NCI-H774 (cell line): ENCODE data around the gene PODXL.
"Not testable (repeated sequence)": the region's sequence is repeated elsewhere in the genome, so short reads cannot be mapped to it uniquely, and the experiment has no call there.

Experiments
- DNase-seq: peaks from one replicate; lab custom pipeline; 2025; lab: John Stamatoyannopoulos, UW

PODXL gene

DNA sequence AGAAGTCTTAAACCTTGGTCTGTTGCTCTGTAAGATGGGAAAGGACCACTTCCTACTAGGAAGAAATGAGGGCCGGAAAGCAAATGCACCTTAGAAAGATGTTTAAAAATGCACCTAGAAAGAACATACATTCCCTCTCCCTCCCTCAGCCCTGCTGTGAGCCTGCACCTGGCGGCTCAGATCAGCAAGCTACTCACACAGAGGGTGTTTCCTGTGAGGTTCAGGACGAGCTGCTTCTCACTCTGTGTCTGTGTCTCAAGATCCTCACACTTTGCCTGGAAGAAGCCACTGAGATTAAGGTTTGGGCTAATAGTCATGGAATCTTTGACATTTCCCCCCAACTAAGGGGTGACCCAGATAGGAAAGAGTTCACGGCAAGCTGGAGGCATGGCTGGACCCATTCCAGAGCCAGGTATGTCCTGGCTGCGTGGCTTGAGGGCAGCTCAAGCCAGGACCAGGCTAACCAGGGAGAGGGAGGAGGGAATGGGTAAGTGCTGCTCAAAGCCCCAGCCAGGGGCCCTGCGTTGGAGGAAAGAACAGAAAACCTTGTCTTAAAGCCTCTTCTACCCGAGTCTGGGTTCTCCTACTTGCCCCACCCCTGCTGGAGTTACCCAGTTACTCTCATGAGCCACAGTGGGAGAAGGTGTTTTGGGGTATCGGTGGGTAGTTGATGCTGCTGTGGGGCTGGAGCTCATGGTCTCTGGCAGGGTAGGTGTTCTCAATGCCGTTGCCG lies 47.5 kb downstream of the PODXL start:
- DNase-seq, result no peak

DNA sequence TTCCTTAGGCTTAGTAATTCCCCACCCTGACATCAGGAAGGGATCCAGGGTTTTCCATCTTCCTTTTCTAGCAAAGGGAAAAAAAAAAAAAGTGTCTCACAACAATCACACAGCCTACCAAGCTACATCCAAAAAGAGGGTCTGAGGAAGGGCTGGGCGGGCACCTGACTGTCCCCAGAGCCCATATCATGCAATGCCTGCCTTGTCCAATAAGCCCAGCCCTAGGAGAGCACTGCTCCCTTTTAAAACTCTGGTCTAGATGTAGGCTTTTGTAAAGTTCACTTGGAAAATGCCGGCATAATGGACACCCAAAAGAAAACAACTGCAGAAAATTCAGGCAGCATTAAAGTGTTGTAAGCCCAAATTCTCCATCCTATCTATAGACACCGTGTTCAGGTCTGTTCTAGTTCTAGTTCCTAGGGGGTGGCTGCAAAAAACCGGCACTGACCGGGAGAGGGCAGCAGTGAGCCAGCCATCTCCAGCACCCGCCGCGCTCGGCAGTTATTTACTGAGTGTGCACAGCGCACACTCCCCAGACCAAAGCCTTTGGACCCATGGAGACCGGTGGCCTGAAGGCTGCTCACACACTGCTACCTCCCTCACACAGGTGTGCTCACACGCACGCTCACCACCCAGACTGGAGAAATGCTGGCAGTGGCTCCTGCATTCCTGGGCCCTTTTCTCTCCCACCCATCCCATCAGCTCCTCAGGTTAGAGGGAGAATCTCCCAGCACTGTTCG lies 48.7 kb downstream of the PODXL start:
- DNase-seq, result peak; percentile 62

DNA sequence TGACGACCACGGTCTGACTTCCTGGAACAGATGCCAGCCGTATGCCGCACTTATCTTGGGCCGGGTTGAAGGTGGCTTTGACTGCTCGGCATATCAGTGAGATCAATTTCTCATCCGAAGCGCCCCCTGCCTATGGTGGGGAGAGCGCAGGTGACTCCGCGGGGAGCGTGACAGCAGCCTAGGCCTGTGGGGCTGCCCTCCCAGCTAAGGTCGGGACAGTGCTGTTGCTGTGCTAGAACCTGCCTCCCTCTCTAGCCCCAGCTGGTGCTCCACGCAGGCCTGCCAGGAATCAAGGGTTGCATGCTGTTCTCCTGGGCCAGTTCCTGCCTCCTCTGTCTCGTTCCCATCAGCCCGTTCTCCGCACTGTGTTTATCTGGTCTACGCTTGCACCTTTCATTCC lies 49.8 kb downstream of the PODXL start:
- no peak for DNase-seq

DNA sequence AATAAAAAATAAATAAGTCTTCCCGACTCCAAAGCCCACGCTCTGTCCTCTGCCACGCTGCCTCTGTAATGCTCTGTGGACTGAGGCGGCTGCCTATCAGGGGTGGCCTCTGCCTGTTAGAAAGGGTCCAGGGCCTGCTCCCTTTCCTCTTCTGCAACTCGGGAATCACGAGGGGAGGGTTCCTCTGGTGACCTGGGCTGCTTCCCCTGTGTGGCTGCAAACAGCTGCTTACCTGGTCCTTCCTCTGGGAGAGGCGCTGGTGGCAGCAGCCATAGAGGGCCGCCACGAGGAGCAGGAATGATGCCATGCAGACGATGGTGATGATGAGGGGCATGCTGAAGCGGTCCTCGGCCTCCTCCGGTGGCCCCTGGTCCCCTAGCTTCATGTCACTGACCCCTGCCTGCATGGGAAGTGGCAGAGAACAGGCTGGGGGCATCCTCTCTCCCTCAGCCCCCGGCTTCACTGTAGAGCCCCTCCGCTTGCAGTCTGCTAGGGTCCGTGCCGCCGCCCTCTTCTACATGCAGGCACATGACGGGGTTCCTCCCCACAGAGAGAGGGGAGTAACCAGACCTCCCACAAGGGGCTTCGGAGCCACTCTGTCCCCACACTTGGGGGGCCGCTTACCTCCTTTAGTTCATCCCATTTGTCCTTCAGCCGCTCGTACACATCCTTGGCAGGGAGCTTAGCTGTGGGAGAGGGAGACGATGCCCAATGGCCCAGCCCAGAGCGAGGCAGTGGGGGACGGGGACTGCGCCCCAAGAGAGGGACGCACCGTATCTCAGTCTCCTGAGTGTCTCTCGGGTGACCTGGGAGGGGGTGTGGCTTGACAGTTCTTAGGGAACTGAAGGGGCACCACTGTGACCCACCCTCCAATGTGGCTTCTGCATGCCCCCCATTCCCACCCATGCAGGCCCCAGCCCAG lies 50.5 kb downstream of the PODXL start:
- DNase-seq, result no peak

DNA sequence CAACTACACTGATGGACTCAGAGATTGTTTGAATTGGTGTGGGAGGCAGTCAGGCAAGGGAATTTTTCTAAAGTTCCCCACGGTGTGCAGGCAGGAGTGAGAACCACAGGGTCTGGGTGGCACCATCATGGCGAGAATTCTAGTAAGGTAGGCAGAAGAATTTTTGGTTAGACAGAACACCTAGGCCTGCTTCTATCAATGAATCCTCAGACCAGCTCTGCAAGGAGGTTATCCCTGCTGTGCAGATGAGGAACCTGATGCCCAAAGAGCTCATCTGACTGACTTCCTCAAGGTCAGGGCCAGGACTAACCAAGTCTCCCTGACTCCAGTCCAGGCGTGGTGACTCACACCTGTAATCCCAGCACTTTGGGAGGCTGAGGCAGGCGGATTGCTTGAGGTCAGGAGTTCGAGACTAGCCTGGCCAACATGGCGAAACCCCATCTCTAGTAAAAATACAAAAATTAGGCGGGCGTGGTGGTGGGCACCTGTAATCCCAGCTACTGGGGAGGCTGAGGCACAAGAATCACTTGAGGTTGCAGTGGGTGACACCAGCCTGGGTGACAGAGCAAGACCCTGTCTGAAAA lies 51.3 kb downstream of the PODXL start:
- not testable (repeated sequence) for DNase-seq

DNA sequence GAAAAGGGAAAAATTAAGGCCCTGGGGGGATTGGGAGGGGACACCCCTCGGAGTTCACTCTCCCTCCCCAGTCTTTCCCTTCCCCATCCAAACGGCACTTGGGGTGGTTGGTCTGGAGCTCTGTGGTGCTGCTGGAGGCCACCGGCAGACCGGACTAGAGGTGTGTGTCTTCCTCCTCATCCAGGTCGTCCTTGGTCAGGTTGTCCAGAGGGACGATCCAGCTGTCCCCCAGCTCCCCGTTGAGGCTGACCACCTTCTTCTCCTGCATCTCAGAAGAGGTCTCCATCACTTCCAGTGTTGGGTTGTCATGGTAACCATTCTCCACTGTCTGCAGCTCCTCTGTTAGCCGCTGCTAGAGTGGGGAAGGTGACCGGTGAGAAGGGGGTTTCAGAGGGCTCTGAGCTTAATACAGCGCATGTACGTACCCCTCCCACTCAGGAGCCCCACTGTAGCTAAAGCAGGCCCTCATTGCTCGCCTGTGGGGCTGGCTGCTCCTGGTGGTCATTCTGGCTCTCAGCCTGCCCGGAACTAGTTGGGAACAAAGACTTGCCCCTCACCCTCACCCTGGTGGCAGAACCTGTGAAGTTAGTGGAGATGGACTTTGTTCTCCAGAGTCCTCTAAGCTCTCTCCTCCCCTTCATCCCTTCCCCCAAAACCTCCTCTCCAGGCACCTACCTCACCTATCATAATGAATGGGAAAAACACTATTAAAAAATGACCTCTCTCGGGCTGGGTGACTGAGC lies 52.1 kb downstream of the PODXL start:
- no peak for DNase-seq

DNA sequence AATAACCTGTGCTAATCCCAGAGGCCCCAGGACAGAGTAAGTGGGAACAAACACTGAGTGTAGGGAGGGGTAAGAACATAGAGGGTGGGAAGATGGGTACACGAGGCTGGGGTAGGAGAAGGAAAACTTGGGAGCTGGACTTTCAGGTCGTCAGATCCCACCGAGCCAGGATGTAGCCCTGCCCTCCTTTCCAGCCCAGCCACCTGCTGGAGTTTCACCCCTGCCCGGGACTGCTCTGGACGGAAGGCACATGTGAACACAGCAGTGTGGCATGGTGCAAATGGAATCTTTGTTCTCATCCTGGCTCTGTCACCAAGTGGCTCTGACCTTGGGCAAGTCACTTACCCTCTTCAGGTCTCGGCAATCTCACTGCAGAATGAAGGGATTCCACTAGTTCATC lies 52.8 kb downstream of the PODXL start:
- no peak for DNase-seq

DNA sequence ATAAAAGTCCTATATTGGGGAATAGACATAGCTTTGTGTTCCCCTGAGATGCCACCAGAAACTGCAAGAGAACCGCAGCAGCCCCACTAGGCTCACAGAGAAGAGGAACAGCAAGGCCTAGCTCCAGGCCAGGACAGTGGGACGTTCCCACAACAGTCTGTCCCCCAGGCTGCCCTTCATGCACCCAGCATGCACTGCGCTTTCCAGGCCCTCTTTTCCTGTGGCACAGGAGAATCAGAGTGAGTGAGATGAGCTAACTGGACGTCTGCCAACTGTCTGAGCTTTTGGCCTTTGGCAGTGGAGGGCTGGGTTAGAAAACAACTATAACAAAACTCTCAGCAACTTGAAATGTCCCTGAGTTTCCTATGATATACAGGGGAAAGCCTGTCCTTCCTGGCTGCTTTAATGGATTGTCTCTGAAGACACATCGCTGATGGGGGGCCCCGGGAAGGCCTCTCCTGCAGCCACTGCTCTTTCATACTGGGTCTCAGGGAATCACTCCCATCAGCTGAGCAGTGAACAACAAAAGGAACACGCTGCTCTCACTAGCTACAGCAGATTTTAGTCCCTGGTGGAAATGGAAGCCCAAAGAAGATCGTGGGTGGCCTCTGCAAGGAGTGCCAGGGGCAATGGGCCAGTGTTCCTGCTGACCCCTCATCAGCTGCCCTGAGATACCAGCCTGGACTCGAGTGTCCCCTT lies 53.5 kb downstream of the PODXL start:
- no peak for DNase-seq

DNA sequence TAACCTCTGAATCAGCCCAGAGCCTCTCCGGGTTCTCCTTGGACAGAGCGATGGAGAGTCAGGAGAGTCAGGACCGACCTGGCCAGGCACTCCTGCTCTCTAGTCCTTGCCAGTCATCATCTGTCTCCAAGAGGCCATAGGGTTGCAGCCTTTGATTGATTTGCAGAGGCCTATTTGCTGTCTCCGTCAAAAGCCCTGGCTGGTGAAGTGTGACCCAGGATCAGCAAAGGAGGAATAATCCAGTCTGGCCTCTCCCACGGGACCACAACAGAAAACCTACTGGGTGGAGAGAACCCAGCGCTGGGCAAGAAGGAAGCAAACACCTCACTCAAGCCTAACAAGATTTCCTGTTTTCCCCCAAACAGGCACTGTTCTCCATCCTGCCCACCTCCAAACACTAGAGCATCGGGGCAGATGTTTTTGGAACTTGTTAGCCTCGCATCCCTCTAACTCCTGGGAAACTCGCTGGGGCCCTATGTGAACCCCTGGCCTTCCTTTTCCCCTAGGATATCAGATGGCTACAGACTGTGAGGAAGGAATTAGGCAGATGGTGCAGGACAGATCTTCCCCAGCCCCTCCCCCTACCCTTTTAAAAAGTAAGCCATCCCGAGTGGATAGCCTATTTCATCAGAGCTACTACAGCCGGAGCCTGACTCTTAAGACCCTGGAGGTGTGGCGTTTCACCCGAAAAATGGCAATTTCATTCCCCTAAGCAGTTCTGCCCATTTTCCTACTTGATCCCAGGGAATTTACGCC lies 54.3 kb downstream of the PODXL start:
- no peak for DNase-seq

DNA sequence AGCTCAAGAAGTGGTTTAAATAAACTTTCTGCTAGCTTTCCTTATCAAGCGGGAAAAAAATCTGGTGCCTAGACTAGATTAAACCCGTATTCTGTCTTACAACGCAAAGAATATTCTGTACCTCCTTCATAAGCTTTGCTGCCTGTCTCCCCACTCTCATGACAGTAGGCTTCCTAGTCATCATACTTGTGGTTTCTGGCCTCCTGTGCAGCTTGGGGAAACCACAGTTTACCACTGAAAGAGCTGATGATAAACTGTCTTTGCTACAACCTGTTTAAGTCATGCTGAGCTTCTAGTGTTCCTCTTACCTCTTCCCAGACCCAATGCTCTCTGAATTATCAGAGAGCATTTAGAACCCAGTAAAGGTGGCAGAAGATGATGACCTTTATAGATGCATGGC lies 55.0 kb downstream of the PODXL start:
- DNase-seq, result no peak

DNA sequence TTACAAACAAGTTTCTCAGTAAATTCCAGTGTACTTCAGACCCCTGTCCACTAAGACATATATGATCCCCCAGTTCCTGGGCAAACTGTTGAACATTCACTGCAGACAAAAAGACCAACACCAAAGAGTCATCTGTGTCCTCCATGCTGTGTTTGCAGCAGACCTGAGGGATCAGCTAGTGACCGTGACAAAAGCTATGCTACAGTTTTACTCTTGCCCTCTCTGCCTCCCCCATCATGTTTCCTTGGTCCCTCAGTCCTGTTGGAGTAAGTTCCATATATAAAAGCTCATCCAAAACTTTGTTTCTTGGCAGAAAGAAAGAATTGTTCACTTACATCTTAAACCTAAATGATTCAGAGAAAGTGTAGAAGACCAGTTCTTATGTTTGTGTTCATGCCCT lies 56.1 kb downstream of the PODXL start:
- no peak for DNase-seq

DNA sequence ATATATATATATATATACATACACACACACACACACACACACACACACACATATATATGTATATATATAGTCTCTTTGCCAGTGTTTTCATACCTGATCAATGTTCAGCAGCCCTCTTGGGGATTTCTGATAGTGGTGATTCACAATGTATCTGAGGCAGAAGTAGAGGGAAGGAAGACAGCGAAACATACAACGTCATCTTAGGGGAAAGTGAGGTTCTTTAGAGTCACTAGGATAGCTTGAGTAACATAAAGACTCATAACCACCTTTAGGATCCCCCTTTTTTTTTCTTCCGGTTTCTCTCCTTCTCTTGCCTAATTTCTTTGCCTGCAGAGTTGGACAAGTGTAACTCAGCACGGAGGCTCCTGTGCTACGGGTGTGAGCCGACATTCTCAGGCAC lies 56.6 kb downstream of the PODXL start:
- no peak for DNase-seq

DNA sequence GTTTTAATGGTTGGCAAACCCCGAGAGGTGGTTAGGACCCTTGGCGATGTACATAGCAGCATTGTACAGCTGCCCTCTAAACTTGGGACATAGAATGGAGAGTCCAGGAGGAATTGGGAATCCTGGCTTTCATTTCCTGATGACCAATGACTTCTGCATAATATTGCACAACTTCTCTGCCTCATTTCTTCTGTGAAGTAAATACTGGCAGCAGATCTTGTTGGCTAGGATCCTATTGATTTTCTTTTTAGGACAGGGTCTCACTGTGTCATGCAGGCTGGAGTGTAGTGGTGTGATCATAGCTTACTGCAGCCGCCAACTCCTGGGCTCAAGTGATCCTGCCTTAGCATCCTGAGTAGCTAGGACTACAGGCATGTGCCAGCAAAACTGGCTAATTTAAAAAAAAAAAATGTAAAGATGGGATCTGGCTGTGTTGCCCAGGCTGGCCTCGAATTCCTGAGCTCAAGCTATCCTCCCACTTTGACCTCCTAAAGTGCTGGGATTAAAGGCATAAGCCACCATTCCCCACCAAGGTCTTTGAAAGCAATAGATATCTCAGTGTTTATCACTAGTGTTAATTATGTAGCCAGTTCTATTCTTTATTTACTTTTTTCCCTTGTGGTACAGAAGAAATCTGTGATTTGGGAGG lies 58.1 kb downstream of the PODXL start:
- no peak for DNase-seq

DNA sequence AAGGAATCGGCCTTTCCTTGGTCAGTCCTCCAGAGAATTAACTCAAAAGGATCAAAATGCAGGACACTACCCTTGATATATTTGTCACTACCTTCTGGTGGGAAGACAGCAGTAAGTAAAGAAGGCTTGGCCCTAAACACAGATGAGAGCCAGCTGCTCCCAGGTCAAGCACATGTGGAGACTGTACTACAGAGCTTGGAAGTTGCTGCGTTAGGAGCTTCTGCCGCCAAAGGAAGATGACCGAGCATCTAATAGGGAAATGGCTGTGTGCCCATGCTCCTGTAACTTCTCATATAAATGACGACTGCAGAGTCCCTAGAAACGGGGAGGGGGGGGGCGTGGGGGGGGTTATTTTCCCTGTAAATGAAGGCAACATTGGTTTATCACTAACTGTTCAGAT lies 59.0 kb downstream of the PODXL start:
- no peak for DNase-seq

DNA sequence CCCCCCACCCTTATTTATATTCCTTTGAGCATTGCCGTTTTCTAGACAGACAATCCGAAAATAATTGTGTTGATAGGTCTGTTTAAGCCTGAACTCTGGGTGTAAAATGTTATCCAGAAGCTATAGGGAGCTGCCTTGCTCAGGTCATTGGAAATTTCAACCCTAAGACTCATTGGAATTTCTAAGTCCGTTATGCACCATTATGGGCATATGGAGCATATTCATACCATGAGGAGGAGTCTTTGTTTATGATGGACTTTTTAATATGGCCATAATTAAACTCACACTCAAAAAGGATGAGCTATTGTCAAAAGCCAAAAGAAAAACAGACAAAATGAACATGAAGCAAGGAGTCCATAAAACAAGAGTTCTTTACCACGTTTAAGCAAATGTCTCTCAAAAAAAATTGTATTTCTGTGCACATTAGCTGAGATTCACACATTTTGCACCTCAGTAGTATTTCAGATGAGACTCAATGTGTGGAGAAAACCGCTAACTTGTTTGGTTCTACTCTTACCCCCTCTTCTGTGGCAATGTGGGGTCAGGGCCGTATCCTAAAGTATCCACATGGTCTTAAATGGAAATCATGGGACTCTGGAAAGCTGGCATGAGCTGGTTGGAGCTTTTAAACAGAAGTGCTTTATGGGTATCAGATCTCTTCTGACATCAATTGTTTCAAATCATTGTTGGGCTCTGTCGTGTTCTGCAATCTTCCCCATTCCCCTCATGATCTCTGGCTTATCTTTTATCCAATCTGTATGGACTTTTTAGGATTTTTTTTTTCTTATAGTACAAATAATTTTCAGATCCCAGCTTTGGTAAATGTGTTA lies 60.5 kb downstream of the PODXL start:
- DNase-seq, result no peak

DNA sequence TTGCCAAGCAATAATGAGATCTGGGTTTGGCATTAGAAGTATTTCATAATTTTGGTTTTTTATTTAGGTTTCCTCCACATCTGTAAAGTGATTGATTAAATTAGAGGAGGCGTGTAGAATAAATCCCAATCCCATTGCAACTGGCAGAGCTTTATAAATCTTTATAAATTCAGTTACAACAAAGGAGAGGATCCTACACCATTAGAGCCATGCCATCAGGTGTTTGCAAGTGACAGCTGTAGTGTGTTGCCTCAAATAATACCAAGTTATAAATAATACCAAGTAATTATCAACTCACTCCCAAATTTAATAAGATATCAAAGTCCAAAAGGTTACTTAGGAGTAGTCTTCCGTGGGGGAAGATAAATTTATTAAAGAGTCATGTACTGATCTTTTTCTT lies 62.2 kb downstream of the PODXL start:
- no peak for DNase-seq

DNA sequence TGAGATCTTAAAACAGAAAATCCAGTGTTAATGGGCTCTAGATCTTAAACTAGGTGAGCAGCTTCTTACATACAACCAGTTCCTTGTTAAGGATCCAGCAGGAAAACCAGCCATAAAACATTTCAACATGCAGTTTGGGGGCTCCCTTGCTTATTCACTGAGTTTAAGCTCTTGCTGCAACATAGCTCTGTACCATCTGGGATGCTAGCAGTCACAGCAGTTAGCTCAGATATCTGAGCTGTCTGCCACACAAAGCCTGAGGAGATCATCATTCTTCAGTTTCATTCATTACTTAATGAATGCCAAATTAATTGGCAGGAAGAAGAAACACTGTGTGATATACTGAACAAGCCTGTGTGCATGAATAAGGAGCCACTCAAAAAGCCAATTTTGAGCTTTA lies 62.8 kb downstream of the PODXL start:
- no peak for DNase-seq

DNA sequence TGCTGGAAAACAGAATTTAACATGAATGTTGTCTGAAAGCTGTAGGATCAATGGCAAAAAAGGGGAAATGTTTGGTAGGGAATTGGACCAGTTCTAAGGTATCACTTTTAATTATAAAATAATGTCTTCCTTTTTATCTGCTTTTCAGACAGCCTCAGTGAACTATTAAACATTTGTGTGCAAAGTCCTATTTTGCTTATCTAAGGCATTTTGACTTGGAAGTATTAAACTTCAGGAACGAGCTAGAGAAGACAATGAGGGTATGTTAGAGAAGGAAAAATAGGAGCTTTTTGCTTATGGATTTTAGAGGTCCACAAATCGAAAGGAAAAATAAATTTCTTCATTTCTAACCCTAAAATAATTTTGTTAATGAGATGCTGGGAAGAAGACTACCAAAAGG lies 63.3 kb downstream of the PODXL start:
- DNase-seq, result no peak

DNA sequence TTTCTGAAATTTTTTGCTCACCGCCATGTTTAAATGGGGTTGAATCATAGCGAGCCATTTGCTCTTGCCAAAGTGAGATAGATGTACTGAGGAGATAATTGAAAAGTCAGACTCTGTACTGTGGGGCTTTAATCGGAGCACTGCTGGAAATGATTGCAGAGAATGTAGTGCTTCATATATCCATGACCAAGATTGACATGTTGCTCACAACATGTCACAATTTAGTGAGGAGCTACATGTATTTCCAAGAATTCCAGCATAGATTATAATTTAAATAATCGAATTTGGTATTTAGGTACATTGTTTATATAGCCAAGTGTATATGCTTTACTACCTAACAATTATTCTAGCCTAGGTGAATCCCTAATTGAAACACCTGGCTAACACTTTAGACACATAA lies 66.5 kb downstream of the PODXL start:
- DNase-seq, result no peak
